Heart left ventricle (tissue), 16 donors: Measurements from ENCODE around the gene BEST4. TPM values are rescaled to one million over a fixed set of nuclear protein-coding genes. Genes with fewer than 3 reads are reported as not detected.
A peak's percentile ranks its signal among the peaks of the same experiment; 100 is the strongest.

Source experiments
- ATAC-seq, 4 donors: fragments of 200-7000 bp; cut with Tn5 transposase; one replicate each; pipeline ENCODE4 v1.9.1; 2020 to 2022; ENCODE audit warnings: moderate library complexity in 4 of 4, mild to moderate bottlenecking in 3 of 4, moderate number of reproducible peaks in 1 of 4
- DNase-seq, 5 donors: peaks; one replicate each; pipeline ENCODE4 v3.0.0-alpha.2; 2020
- H3K27ac ChIP-seq, 12 donors: fragments of 200-600 bp; sonication (generic) in 4 of 12; one replicate each; pipeline versions ENCODE4 v1.5.0 to v1.8.0; 2016 to 2022; ENCODE audit warnings: mild to moderate bottlenecking in 2 of 12
- H3K27me3 ChIP-seq, 9 donors: fragments of 200-600 bp; sonication (generic) in 2 of 9; one replicate each; pipeline versions ENCODE4 v1.5.1 to v1.8.0; 2016 to 2022; ENCODE audit warnings: mild to moderate bottlenecking in 3 of 9
- H3K36me3 ChIP-seq, 9 donors: fragments of 200-600 bp; sonication (generic) in 2 of 9; one replicate each; pipeline versions ENCODE4 v1.5.0 to v1.8.0; 2018 to 2022; ENCODE audit warnings: mild to moderate bottlenecking in 2 of 9
- H3K4me1 ChIP-seq, 12 donors: fragments of 200-600 bp; sonication (generic) in 4 of 12; one replicate each; pipeline versions ENCODE4 v1.5.0 to v1.8.0; 2016 to 2022; ENCODE audit warnings: mild to moderate bottlenecking in 3 of 12
- H3K4me3 ChIP-seq, 12 donors: fragments of 200-600 bp; sonication (generic) in 4 of 12; one replicate each; pipeline versions ENCODE4 v1.5.0 to v1.8.0; 2017 to 2022; ENCODE audit warnings: mild to moderate bottlenecking in 9 of 12, moderate library complexity in 4 of 12
- H3K9me3 ChIP-seq, 12 donors: fragments of 200-600 bp; sonication (generic) in 4 of 12; one replicate each; pipeline versions ENCODE4 v1.5.0 to v1.8.0; 2016 to 2022; ENCODE audit warnings: mild to moderate bottlenecking in 1 of 12
- POLR2A ChIP-seq, 2 donors: fragments of 450-650 bp; IDR thresholded peaks; one replicate each; pipeline ENCODE4 v1.6.1; 2017; ENCODE audit warnings: antibody characterized with exemption in 2 of 2, mild to moderate bottlenecking in 2 of 2, moderate library complexity in 2 of 2
- WGBS, 4 donors: extraction: QIAGEN DNeasy Blood & Tissue Kit in 2 of 4; methylation state at CpG; one replicate each; pipeline versions ENCODE4 v1.1.5 to v1.1.7; 2013 to 2018; 5-methylcytosine and 5-hydroxymethylcytosine counted together
- intact Hi-C, 10 donors: fragments of 100-400 bp; cut with DNase I; formaldehyde crosslinking; loops; one replicate each; pipeline versions ENCODE4 v1.11.1 to v1.14.2; 2022
- polyA plus RNA-seq, 2 donors: library from polyadenylated mRNA; stranded (reverse); fragments of 200-250 nt; gene quantifications; one replicate each; pipeline ENCODE4 v1.2.3, GENCODE V29; 2013
- total RNA-seq, 9 donors: library from RNA; depleted of rRNA in 2 of 9; stranded (reverse); fragments of >200 nt in 2 of 9; fragmentation: NEBNext Ultra II Directional in 3 of 9; extraction: Animal tissue kit (Norgen Biotek cat#: 25700) in 3 of 9; gene quantifications; one replicate each; pipeline versions ENCODE4 v1.1.0 to v1.2.4, GENCODE V29; 2016 to 2023
- TF ChIP-seq, protein P1 (sequence below), 12 donors: fragments of 200-600 bp; sonication (generic) in 4 of 12; IDR thresholded peaks; one replicate each; pipeline versions ENCODE4 v1.5.0 to v1.8.0; 2018 to 2022; ENCODE audit warnings: antibody characterized with exemption in 12 of 12, mild to moderate bottlenecking in 5 of 12
- donor health status: ischemic (EF 13 %, LVEDD 7.1; RV severe dilation, severe dysfunction).
- donor health status: healthy with polysubstance abuse.
- donor health status: DM: no; HTN: yes; CAD: no.
- donor health status: DM: no; HTN: no; CAD: no.
- donor health status: ischemic (EF 25% LVEDD 6.9; RV normal size, moderate dysfunction).
- donor health status: ischemic (EF 25% LVEDD 5.7; RV mildly dilated, moderate dysfunction).
- donor health status: healthy.
- donor health status: DM: yes; HTN: yes; CAD: no.
- donor health status: ischemic (EF 35%, LVEDD 5.7; RV mildly dilated, moderate dysfunction).
- donor health status: nonischemic (EF 11% LVEDD 7.7; RV severe dilation, severe dysfunction).
- donor health status: DM: yes; HTN: yes; CAD: no.
- donor health status: PGD.
- donor health status: ischemic (EF 29% LVEDD 5.4; RV normal size, mild dysfunction).
- donor health status: nonischemic (EF 23%, LVEDD 6.1; RV moderate dilation, normal function).

Gene BEST4
- total and polyA plus RNA-seq, 11 donors = 0.06 to 0.32 (median 0.11) TPM; not detected in 6

DNA sequence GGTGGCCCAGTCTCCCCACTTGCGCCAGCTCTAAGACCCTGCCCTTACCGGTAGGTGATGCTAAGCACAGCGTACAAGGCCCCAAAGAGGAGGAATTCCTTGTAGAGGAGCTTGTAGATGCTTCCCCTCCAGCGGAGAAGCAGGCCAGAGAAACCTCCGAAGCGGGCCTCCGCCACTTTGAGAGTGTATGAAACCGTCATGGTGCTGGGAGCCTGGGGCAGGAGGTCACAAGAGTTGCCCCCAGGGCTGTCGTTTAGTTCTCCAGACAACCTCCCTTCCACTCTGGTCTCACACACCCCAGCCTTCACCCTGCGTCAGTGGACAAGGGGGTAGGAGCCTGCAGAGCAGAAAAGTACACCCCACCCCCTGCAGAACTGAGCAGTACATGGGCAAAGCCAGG, 464 bp downstream of the BEST4 start:
- no peak for TF ChIP-seq POLR2A (IDR thresholded peaks at IDR 0.05)
- TF ChIP-seq, protein P1, sequence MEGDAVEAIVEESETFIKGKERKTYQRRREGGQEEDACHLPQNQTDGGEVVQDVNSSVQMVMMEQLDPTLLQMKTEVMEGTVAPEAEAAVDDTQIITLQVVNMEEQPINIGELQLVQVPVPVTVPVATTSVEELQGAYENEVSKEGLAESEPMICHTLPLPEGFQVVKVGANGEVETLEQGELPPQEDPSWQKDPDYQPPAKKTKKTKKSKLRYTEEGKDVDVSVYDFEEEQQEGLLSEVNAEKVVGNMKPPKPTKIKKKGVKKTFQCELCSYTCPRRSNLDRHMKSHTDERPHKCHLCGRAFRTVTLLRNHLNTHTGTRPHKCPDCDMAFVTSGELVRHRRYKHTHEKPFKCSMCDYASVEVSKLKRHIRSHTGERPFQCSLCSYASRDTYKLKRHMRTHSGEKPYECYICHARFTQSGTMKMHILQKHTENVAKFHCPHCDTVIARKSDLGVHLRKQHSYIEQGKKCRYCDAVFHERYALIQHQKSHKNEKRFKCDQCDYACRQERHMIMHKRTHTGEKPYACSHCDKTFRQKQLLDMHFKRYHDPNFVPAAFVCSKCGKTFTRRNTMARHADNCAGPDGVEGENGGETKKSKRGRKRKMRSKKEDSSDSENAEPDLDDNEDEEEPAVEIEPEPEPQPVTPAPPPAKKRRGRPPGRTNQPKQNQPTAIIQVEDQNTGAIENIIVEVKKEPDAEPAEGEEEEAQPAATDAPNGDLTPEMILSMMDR (IDR thresholded peaks at IDR 0.05) = no peak
- intact Hi-C loops = loop anchor here in 7 of 10 donors (2.0 to 10.0 kb wide), 10 partner anchors 40 to 517 kb away; partner anchors contain the start of genes HECTD3 (in 3 of the 7), UROD (in 3 of the 7), EIF2B3 (in 2 of the 7) and RNU5D-1 (in 2 of the 7)
- Histone ChIP-seq H3K27ac (no peak overlapping the region), H3K4me3 (no peak overlapping the region), H3K36me3 (no peaks in the 10 kb centered on the region), H3K9me3 (no peaks in the 10 kb centered on the region), H3K27me3 (no peaks in the 10 kb centered on the region), H3K4me1 (peaks cover 0 to 33% (median 25%) of the 10 kb centered on the region in 12 donors)
- WGBS, 4 donors = 93 to 96% (median 93%) methylated on average over 8 to 10 of the region's 10 CpGs
- ATAC-seq (no peak), DNase-seq (peak in 1 of 5 donors; percentile 23)

DNA sequence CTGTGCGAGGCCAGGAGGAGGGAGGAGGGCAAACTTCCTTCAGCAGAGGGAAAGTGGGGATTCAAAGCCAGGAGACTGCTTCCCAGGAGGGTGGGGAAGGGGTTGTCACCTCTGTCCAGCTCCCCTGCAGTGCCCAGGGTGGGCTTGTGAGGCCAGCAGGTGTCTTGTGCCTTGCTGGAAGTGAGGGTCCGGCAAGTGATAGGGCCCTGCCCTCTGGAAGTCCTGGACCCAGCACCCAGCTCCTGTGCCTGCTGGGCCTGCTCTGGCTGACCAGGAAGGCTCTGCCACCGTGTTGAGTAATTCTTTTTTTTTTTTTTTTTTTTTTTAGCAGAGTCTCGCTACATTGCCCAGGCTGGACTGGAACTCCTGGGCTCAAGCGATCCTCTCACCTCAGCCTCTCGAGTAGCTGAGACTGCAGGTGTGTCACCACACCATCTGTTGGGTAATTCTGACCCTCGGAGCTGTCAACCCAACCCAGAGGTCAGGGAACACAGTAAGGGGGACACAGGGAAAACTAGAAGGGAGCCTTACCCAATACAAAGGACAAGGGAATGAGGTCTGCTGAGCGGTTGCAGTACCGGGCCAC, 1.0 kb downstream of the BEST4 start:
- WGBS, 4 donors = 81 to 92% (median 83%) methylated on average over 9 of the region's 9 CpGs
- Histone ChIP-seq H3K4me3 (peak overlapping the region in 2 of 12 donors; percentile 60 to 63), H3K27me3 (no peaks in the 10 kb centered on the region), H3K4me1 (peaks cover 0 to 33% (median 25%) of the 10 kb centered on the region in 12 donors), H3K36me3 (peaks cover 0 to 5% (median 0%) of the 10 kb centered on the region in 9 donors), H3K27ac (peak overlapping the region in 9 of 12 donors; percentile 43 to 68 (median 55)), H3K9me3 (no peaks in the 10 kb centered on the region)
- no peak for TF ChIP-seq POLR2A (IDR thresholded peaks at IDR 0.05)
- TF ChIP-seq, protein P1 (IDR thresholded peaks at IDR 0.05) = no peak
- DNase-seq (peak in 1 of 5 donors; percentile 25), ATAC-seq (no peak)
- intact Hi-C loops = loop anchor here in 7 of 10 donors (2.0 to 10.0 kb wide), 10 partner anchors 40 to 518 kb away; partner anchors contain the start of genes HECTD3 (in 3 of the 7), UROD (in 3 of the 7), EIF2B3 (in 2 of the 7) and RNU5D-1 (in 2 of the 7)

DNA sequence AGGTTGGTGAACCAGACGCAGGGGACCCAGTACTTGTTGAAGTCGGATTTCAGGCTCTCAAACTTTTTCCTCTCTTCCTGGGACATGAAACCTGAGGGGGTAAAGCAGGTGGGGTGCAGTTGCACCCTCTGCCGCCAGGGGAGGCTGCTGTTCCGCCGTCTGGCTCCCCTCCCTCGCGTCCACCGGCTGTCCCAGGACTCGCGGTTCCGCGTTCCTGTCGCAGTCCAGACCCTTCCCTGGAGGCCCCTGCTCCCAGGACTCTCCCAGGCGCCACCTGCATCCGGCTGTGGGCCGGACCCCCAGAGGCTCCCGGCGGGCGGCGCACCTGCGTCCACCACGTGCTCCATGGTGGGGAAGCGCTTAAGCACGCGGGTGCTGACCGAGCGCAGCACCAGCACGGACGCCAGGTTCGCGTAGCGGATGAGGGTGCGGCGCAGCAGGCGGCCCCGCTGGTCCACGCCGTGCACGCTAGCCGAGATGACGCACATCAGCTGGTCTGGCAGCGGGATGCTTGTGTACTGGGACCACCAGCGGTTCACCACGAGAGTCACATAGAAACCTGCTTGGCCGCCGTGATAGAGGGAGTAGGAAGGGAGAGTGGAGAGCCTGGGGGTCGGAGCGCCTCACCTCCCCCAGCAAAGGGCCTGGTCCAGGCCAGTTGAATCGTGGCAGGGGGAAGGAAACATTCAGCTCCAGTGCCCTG, 1.7 kb downstream of the BEST4 start:
- no peaks in the 10 kb centered on the region for H3K9me3 ChIP-seq
- no peak for TF ChIP-seq POLR2A (IDR thresholded peaks at IDR 0.05)
- TF ChIP-seq, protein P1 (IDR thresholded peaks at IDR 0.05) = peak; percentile 93 to 99 (median 98)
- intact Hi-C loops = loop anchor here in 7 of 10 donors (2.0 to 10.0 kb wide), 10 partner anchors 41 to 519 kb away; partner anchors contain the start of genes HECTD3 (in 3 of the 7), UROD (in 3 of the 7), EIF2B3 (in 2 of the 7) and RNU5D-1 (in 2 of the 7)
- WGBS, 4 donors = 7 to 12% (median 8%) methylated on average over 42 to 49 of the region's 49 CpGs
- H3K27ac ChIP-seq = peak overlapping the region in 11 of 12 donors; percentile 11 to 68 (median 53)
- DNase-seq (peak; percentile 64 to 87 (median 68)), ATAC-seq (peak; percentile 56 to 77 (median 71))
- H3K4me1 ChIP-seq = peaks cover 0 to 33% (median 25%) of the 10 kb centered on the region in 12 donors
- H3K4me3 ChIP-seq = peak overlapping the region; percentile 2 to 63 (median 52)
- H3K36me3 ChIP-seq = peaks cover 0 to 8% (median 4%) of the 10 kb centered on the region in 9 donors
- no peaks in the 10 kb centered on the region for H3K27me3 ChIP-seq
